ENCODE results near the gene MPRIP.
"Not testable (repeated sequence)": the region's sequence is repeated elsewhere in the genome, so short reads cannot be mapped to it uniquely, and the experiment has no call there.

The MPRIP gene, protein sequence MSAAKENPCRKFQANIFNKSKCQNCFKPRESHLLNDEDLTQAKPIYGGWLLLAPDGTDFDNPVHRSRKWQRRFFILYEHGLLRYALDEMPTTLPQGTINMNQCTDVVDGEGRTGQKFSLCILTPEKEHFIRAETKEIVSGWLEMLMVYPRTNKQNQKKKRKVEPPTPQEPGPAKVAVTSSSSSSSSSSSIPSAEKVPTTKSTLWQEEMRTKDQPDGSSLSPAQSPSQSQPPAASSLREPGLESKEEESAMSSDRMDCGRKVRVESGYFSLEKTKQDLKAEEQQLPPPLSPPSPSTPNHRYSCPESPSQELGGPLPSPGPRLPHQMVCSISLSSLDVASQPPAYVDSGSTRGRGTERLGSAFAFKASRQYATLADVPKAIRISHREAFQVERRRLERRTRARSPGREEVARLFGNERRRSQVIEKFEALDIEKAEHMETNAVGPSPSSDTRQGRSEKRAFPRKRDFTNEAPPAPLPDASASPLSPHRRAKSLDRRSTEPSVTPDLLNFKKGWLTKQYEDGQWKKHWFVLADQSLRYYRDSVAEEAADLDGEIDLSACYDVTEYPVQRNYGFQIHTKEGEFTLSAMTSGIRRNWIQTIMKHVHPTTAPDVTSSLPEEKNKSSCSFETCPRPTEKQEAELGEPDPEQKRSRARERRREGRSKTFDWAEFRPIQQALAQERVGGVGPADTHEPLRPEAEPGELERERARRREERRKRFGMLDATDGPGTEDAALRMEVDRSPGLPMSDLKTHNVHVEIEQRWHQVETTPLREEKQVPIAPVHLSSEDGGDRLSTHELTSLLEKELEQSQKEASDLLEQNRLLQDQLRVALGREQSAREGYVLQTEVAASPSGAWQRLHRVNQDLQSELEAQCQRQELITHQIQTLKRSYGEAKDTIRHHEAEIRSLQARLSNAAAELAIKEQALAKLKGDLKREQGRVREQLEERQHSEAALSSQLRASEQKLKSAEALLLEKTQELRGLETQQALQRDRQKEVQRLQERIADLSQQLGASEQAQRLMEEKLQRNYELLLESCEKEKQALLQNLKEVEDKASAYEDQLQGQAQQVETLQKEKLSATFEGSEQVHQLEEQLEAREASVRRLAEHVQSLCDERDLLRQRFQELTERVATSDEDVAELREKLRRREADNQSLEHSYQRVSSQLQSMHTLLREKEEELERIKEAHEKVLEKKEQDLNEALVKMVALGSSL (N-terminal part only)

GRCh38 chr17:17042384-17042736 lies at the start of gene MPRIP:
Gene MPRIP (plus strand): TSS chr17:17042457. CDS start chr17:17042849, 392 bp downstream.
- no peak for DNase-seq

DNA sequence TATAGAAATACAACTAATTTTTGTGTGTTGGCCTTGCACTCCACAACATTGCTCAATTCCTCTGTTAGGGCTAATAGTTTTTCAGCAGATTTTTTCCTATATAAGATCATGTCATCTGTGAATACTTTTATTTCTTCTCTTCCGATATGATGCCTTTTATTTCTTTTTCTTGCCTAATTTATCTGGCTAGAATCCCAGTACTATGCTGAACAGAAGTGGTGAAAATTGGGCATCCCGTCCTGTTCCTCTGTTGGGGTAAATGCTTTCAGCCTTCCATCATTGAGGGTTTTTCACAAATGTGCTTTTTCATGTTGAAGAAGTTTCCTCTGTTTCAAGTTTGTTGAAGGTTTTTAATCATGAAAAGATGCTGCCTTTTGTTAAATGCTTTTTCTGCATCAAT lies 47.6 kb upstream of the MPRIP start:
- no peak for DNase-seq

GRCh38 chr17:16995930-16996329 lies 46.3 kb upstream of the MPRIP start:
- no peak for DNase-seq

- not testable (repeated sequence) for DNase-seq
Measured at GRCh38 chr17:16996726-16997125, 45.5 kb upstream of the MPRIP start.

DNA sequence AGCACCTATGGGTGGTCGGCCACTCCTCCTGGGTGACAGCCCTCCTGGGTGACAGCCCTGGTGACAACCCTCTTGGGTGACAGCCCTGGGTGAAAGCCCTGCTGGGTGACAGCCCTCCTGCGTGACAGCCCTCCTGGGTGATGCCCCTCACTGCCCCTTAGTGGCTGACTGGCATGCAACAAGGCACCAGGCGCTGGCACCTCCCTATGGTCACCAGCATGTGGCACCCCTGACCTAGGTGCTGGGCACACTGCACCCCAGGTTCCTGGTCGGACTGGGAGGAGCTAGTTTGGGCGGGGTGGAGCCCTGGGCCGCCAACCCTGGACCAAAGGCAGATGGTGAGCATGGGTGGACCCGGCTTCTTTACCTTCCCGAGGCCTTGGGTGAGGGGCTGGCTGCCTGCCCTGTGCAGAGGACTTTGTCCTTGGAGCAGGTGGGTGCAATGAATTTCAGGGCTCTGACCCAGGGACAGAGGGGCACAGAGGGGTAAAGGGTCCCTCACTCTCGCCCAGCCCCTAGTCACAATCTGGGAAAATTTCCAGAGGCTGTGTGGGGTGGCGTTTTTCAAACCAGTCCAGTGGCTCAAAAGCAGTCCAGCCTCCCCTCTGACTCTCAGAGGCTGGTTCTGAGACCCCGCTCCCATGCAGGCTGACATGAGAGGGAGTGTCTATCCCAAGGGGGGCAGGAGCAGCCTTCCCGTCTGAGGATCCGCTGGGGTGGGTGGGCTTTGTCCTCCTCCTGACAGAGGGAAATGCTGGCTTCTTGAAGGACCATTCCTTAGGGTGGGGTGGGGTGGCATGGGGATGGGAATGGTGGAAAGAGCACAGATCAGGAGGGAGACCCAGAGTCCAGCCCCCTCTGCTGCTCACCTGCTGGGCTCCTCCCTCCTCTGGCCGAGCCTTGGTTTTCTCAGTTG lies 44.5 kb upstream of the MPRIP start:
- no peak for DNase-seq

GRCh38 chr17:16999931-17000625 lies 42.2 kb upstream of the MPRIP start:
- no peak for DNase-seq

- DNase-seq, result no peak
Measured at GRCh38 chr17:17001076-17001777, 41.0 kb upstream of the MPRIP start.

DNA sequence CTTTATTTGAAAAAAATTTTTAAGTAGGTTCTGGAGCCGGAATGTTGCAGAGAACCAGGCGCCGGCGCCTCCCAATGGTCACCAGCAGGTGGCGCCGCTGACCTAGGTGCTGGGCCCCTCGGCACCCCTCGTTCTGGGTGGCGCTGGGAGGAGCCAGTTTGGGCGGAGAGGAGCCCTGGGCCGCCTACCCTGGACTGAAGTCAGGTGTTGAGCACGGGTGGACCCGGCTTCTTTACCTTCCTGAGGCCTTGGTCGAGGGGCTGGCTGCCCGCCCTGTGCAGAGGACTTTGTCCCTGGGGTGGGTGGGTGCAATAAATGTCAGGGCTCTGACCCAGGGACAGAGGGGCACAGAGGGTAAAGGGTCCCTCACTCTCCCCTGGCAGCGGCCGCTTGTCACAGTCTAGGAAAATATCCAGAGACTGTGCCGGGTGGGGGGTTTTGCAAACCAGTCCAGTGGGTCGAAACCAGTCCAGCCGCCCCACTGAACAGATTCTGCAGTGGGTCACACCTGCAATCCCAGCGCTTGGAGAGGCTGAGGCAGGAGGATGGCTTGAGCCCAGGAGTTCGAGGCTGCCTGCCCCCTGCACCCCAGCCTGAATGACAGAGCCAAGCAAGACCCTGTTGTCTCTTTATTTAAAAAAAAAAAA lies 40.3 kb upstream of the MPRIP start:
- peak; percentile 84 for DNase-seq

- DNase-seq, result peak; percentile 88
Measured at GRCh38 chr17:17002731-17003715, 39.2 kb upstream of the MPRIP start.

GRCh38 chr17:17004251-17004996 lies 37.8 kb upstream of the MPRIP start:
- no peak for DNase-seq

DNA sequence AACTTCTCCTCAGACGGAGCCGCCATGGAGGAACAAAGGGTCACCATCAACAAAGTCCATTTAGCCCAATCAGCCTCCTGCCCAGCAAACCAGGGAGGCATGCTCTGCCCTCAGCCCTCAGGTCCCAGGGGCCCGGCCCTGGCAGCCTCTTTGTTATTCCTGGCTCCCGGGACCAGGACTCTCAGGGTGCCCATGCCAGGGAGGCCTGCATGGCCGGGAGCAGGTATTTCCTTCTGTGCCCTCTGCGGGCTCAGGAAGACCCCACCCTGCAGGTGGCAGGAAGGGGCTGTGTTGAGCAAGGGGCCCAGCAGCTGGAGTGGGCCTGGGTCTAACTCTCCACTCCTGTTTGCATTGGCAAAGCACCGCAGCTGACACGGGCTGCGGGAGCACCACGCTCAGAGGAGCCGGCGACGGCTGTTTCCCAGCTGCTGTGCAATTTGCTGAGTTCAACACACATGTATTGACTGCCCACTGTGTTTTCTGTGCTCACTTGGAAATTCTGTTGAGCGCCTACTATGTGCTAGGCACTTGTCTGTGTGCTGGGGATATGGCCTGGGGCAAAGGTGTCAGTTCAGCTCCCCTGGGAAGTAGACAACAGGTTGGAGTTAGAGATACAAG lies 37.2 kb upstream of the MPRIP start:
- not testable (repeated sequence) for DNase-seq

DNA sequence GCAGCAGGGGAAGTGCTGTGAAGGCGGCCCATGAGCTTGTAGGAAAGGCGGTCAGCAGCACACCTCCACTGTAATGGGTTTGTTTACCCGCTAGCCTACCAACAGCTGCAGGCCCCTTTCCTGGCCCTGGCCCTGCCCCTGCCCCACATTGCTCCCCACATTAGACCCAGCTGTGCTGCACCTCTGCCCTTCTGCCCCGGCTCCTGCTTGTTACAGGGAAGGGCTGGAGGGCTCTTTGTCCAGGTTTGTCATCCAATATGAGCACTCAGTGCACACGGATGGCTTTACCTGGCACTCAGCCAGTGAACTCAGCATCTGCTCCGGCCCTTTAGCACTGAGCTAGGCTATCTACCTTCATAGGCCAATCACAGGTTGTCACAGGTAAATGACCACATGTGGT lies 34.4 kb upstream of the MPRIP start:
- not testable (repeated sequence) for DNase-seq

GRCh38 chr17:17008621-17009397 lies 33.4 kb upstream of the MPRIP start:
- DNase-seq, result not testable (repeated sequence)

- DNase-seq, result not testable (repeated sequence)
Measured at GRCh38 chr17:17009972-17010371, 32.3 kb upstream of the MPRIP start.

GRCh38 chr17:17010545-17011034 lies 31.7 kb upstream of the MPRIP start:
- not testable (repeated sequence) for DNase-seq

DNA sequence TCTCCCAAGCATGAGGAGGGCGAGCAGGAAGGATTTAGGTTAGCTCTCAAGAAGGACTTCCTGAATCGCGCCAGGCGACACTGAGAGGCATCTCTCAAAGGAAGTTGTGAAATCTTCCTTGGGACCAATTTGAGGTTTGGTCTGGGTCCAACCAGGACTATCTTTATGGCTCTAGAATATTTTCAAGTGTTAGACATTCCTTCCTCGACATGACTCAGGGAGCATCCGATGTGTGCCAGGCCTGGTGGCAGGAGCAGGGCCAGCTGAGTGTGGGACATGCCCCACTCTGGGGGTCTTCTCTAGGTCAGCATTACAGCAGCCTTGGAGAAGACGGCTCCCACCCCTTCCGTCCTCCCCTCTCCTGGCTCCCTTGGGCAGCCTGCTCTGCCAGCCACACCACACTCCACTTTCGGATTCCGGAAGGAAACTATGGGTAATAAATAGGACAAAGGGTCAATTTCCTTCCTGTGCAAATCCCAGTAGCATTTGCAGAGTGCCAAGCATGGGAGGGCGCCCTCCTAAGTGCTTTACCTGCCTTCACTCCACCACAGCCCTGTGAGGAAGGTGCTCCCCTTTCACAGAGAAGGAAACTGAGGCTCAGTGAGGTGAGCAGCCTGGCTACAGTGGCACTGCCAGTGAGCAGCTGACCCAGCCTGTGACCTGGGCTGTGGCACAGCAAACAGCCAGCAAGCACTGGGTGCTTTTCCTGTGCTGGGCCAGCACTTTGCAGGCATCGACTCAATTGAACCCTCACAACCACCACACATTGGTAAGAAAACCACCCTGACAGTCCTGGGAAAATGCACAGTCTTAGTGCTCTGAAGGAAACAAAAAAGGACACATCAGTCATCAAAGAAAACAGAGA lies 31.0 kb upstream of the MPRIP start:
- DNase-seq, result not testable (repeated sequence)
